Pancreas (tissue), 10 donors: Measurements from ENCODE around the gene LCN2. TPM values are rescaled to one million over a fixed set of nuclear protein-coding genes. Genes with fewer than 3 reads are reported as not detected.

Experiments used
- ATAC-seq, 4 donors: fragments of 200-7000 bp; cut with Tn5 transposase; one replicate each; pipeline versions ENCODE4 v1.8.0 to v1.9.1; 2020; ENCODE audit warnings: mild to moderate bottlenecking in 4 of 4, moderate library complexity in 4 of 4
- DNase-seq, 6 donors: peaks; one replicate each; pipeline ENCODE4 v3.0.0-alpha.2; 2020
- FAIRE-seq: peaks from 2 replicates; lab custom pipeline; 2012; peaks lifted over from hg19 to GRCh38; lab: Jason Lieb, UNC
- H3K27ac ChIP-seq, 4 donors: fragments of 200-600 bp; sonication (generic); 1 replicate in 3 of 4; 2 replicates in 1 of 4; pipeline versions ENCODE4 v1.5.0 to v1.8.0; 2020
- H3K27me3 ChIP-seq, 4 donors: fragments of 200-600 bp; one replicate each; pipeline ENCODE4 v1.8.0; 2021
- H3K36me3 ChIP-seq, 3 donors: fragments of 200-600 bp; sonication (generic) in 1 of 3; one replicate each; pipeline versions ENCODE4 v1.5.0 to v1.8.0; 2020 to 2021
- H3K4me1 ChIP-seq, 3 donors: fragments of 200-600 bp; one replicate each; pipeline ENCODE4 v1.8.0; 2021
- H3K4me3 ChIP-seq, 4 donors: fragments of 200-600 bp; sonication (generic) in 2 of 4; one replicate each; pipeline versions ENCODE4 v1.5.0 to v1.8.0; 2020 to 2021
- H3K9me3 ChIP-seq, 4 donors: fragments of 200-600 bp; one replicate each; pipeline ENCODE4 v1.8.0; 2021
- WGBS, 2 donors: extraction: QIAGEN DNeasy Blood & Tissue Kit; methylation state at CpG; one replicate each; pipeline ENCODE4 v1.1.7; 2013; 5-methylcytosine and 5-hydroxymethylcytosine counted together
- intact Hi-C, 3 donors: fragments of 100-400 bp; cut with DNase I; formaldehyde crosslinking; loops; one replicate each; pipeline versions ENCODE4 v1.11.1 to v1.14.2; 2022
- polyA plus RNA-seq, 2 donors: library from polyadenylated mRNA; stranded (reverse); fragments of 200-250 nt; gene quantifications; one replicate each; pipeline ENCODE4 v1.2.3, GENCODE V29; 2013
- total RNA-seq, 6 donors: library from RNA; stranded (reverse); fragmentation: NEBNext Ultra II Directional in 4 of 6; extraction: Animal tissue kit (Norgen Biotek cat#: 25700) in 4 of 6; gene quantifications; one replicate each; pipeline versions ENCODE4 v1.2.1 to v1.2.4, GENCODE V29; 2021 to 2023
- TF ChIP-seq, protein P1 (sequence below), 4 donors: fragments of 200-600 bp; sonication (generic) in 3 of 4; IDR thresholded peaks; one replicate each; pipeline versions ENCODE4 v1.5.0 to v1.8.0; 2021; ENCODE audit warnings: antibody characterized with exemption in 4 of 4
- donor health status: healthy with polysubstance abuse.
- donor health status: DM: no; HTN: no; CAD: no; lungs with moderate emphysema.
- donor health status: DM: no; HTN: no; CAD: no.
- donor health status: control.
- donor health status: control.
- donor health status: Bipolar disorder and iron deficiency.
- donor health status: DM: yes; HTN: yes; CAD: no.
- donor health status: DM: no; HTN: no; CAD: no.
- donor health status: DM: no; HTN: no; CAD: no.
- donor health status: DM: yes; HTN: yes; CAD: no.

The LCN2 gene
- total and polyA plus RNA-seq, 8 donors, result 6.3 to 158 (median 49.5) TPM

DNA sequence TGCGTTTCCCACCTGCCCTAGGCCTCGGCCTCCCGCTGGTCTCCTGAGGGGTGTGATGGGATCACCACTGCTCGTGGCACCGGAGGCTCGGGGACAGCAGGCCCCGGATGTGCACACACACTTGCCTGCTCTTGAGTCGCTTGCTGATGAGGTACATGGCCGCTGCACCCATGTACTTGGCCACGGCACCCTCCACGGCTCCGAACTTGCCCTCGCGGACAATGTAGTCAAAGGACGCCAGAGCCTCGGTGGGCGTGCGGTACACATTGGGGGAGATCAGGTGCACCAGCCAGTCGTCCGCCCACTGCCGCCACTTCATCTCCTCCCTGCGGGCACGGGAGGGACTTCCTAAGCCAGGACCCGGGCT lies 26.5 kb upstream of the LCN2 start:
- WGBS, 2 donors, result 94 to 95% methylated on average over 24 of the region's 24 CpGs
- H3K9me3 ChIP-seq, result no peaks in the 10 kb centered on the region
- DNase-seq, result peak in 2 of 6 donors; percentile 38 to 69
- peaks cover 0 to 28% (median 12%) of the 10 kb centered on the region in 3 donors for H3K4me1 ChIP-seq
- FAIRE-seq, result no peak
- H3K27me3 ChIP-seq, result no peaks in the 10 kb centered on the region
- intact Hi-C loops, result no loop called here
- ATAC-seq, result no peak
- peaks cover 0 to 25% (median 12%) of the 10 kb centered on the region in 3 donors for H3K36me3 ChIP-seq
- no peak overlapping the region for H3K4me3 ChIP-seq
- TF ChIP-seq, protein P1, sequence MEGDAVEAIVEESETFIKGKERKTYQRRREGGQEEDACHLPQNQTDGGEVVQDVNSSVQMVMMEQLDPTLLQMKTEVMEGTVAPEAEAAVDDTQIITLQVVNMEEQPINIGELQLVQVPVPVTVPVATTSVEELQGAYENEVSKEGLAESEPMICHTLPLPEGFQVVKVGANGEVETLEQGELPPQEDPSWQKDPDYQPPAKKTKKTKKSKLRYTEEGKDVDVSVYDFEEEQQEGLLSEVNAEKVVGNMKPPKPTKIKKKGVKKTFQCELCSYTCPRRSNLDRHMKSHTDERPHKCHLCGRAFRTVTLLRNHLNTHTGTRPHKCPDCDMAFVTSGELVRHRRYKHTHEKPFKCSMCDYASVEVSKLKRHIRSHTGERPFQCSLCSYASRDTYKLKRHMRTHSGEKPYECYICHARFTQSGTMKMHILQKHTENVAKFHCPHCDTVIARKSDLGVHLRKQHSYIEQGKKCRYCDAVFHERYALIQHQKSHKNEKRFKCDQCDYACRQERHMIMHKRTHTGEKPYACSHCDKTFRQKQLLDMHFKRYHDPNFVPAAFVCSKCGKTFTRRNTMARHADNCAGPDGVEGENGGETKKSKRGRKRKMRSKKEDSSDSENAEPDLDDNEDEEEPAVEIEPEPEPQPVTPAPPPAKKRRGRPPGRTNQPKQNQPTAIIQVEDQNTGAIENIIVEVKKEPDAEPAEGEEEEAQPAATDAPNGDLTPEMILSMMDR (IDR thresholded peaks at IDR 0.05), result no peak
- H3K27ac ChIP-seq, result no peak overlapping the region

DNA sequence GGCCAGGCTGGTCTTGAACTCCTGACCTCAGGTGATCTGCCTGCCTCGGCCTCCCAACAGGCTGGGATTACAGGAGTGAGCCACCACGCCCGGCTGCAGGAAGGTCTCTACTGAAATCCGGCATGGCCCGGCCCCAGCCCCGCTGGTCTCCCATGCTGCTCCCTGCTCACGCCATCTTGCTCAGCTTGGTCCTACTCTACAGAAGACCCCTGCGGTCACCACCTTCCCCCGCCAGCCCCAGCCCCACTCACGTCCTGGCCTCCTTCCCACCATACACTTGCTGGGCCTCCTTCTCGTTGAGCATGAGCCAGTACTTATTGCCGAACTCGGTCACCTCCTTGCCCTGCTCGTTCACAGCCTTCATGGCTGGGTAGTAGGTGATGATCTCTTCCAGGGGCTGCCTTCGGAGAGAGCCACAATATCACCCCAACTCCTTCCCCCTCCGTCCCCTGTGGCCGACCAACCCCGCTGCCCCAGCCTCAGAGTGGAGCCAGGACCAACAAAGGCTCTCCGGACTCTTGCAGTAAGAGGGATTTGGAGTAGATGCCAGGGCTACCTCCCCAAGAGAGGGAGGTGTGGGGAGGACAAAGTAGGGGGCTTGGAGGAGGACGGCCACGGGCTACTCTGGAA lies 25.7 kb upstream of the LCN2 start:
- H3K9me3 ChIP-seq, result no peaks in the 10 kb centered on the region
- 91 to 92% methylated on average over 21 of the region's 21 CpGs for WGBS, 2 donors
- no peak overlapping the region for H3K4me3 ChIP-seq
- peak in 3 of 6 donors; percentile 31 to 59 (median 51) for DNase-seq
- intact Hi-C loops, result no loop called here
- FAIRE-seq, result no peak
- H3K27me3 ChIP-seq, result no peaks in the 10 kb centered on the region
- peaks cover 0 to 25% (median 12%) of the 10 kb centered on the region in 3 donors for H3K36me3 ChIP-seq
- TF ChIP-seq, protein P1 (IDR thresholded peaks at IDR 0.05), result no peak
- H3K4me1 ChIP-seq, result peaks cover 0 to 28% (median 12%) of the 10 kb centered on the region in 3 donors
- ATAC-seq, result no peak
- no peak overlapping the region for H3K27ac ChIP-seq

- H3K4me1 ChIP-seq, result peaks cover 0 to 26% (median 12%) of the 10 kb centered on the region in 3 donors
- FAIRE-seq (no peak), DNase-seq (peak in 3 of 6 donors; percentile 33 to 49 (median 36)), ATAC-seq (no peak)
- WGBS, 2 donors, result 86 to 87% methylated on average over 8 of the region's 8 CpGs
- H3K9me3 ChIP-seq, result no peaks in the 10 kb centered on the region
- no peak overlapping the region for H3K4me3 ChIP-seq
- no peaks in the 10 kb centered on the region for H3K27me3 ChIP-seq
- TF ChIP-seq, protein P1 (IDR thresholded peaks at IDR 0.05), result no peak
- intact Hi-C loops, result no loop called here
- no peak overlapping the region for H3K27ac ChIP-seq
- peaks cover 0 to 25% (median 12%) of the 10 kb centered on the region in 3 donors for H3K36me3 ChIP-seq
Measured at GRCh38 chr9:128124451-128124850, 24.8 kb upstream of the LCN2 start.

GRCh38 chr9:128124873-128125579 lies 24.2 kb upstream of the LCN2 start:
- DNase-seq (peak in 5 of 6 donors; percentile 54 to 83 (median 68)), FAIRE-seq (no peak), ATAC-seq (no peak)
- Histone ChIP-seq H3K36me3 (peaks cover 0 to 25% (median 12%) of the 10 kb centered on the region in 3 donors), H3K9me3 (no peaks in the 10 kb centered on the region), H3K27ac (no peak overlapping the region), H3K27me3 (no peaks in the 10 kb centered on the region), H3K4me3 (no peak overlapping the region), H3K4me1 (peaks cover 0 to 21% (median 8%) of the 10 kb centered on the region in 3 donors)
- TF ChIP-seq, protein P1 (IDR thresholded peaks at IDR 0.05), result peak in 2 of 4 donors; percentile 13 to 14
- WGBS, 2 donors, result 73 to 74% methylated on average over 16 of the region's 16 CpGs
- intact Hi-C loops, result no loop called here
